Astrocyte of the spinal cord (primary cell): ENCODE results near the gene RNF34.

Experiments
- DNase-seq: peaks from one replicate; pipeline ENCODE4 v3.0.0; 2011; ENCODE audit warnings: low read depth, low spot score
- H3K4me3 ChIP-seq: 2 replicates; pipeline ENCODE4 v1.5.1; 2011; ENCODE audit warnings: low read depth, mild to moderate bottlenecking, low read length, moderate library complexity
- in situ Hi-C: cut with HindIII; loops from 2 replicates; pipeline ENCODE4 v1.10.0; 2017; ENCODE audit warnings: low sequenced_read_pairs
- TF ChIP-seq, protein P1 (sequence below): IDR thresholded peaks from 2 replicates; pipeline ENCODE4 v1.5.1; 2012; ENCODE audit warnings: low read depth, mild to moderate bottlenecking, low read length, inconsistent platforms

RNF34 gene

DNA sequence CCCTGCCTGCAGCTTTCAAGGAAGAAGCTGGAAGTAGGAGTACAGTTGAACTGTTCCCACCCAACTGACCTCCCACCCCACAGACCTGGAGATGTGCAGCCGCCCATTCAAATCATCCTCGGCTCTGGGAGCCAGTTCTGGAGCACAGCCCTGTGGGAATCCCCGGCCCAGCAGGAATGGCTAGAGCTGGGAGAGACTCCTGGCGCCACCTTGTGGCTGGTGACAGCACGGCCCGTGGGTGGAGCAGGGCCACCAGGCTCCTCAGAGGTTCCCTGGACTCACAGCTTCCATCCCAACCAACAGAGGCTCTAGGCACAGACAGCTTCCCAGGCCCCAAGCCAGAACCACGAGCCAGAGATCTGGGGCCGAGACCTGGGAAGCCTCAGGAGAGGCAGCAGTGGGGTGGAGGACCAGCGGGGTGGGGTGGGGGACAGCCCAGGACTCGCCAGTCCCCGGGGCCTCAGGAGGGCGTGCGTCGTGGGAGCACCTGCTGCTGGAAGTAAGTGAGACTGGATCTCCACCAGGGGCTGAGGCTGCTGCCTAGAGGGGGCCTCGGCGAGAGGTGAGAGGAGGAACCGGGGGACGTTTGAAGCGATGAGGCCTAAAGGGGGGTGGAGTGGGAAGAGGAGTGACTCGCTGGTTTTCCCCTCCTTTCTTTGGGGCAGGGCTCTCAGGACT, 43.4 kb downstream of the RNF34 start:
- DNase-seq = peak; percentile 62
- TF ChIP-seq, protein P1, sequence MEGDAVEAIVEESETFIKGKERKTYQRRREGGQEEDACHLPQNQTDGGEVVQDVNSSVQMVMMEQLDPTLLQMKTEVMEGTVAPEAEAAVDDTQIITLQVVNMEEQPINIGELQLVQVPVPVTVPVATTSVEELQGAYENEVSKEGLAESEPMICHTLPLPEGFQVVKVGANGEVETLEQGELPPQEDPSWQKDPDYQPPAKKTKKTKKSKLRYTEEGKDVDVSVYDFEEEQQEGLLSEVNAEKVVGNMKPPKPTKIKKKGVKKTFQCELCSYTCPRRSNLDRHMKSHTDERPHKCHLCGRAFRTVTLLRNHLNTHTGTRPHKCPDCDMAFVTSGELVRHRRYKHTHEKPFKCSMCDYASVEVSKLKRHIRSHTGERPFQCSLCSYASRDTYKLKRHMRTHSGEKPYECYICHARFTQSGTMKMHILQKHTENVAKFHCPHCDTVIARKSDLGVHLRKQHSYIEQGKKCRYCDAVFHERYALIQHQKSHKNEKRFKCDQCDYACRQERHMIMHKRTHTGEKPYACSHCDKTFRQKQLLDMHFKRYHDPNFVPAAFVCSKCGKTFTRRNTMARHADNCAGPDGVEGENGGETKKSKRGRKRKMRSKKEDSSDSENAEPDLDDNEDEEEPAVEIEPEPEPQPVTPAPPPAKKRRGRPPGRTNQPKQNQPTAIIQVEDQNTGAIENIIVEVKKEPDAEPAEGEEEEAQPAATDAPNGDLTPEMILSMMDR = peak; percentile 94
- in situ Hi-C loops = no loop called here
- H3K4me3 ChIP-seq = no peak overlapping the region

DNA sequence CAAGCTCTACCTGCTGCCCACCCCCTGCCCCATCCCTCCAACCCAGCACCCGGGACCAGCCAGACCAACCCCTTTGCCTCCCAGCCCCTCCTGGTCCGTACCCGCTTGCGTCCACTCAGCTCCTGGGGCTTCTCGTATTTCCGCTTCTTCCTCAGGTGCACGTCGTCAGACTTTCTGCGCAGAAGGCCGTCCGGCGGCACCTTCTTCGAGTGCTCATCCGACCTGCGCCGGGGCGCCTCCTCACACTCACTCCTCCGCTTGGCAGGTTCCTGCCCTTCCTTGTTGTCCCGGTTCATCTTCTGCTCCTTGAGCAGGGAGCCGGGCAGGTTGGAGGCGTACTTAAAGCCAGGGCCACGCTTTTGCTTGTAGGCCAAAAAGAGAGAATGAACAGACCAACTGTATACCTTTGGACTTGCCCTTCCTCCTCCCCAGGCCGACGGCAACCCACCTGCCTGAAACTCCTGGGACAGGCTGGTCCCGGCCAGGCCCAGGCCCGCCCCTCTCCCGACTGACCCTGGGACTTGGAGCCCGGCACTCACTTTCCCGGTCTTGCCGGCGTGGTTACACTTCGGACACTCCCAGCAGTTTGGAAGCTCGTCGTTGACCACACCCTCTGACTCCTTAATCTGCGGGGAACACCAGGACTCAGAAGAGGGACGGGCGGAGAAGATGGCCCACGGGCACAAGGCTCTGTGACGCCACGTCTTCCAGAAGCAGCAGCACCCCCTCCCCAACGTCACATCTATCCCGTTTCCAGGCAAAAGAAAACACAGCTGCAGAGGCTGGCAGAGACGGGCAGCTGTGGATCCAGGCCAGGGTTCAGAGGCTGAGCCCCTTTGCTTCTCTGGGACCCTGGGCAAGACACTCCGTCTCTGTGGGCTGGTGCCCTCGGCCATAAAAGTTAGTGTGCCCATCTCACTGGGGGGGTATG, 44.3 kb downstream of the RNF34 start:
- in situ Hi-C loops = no loop called here

DNA sequence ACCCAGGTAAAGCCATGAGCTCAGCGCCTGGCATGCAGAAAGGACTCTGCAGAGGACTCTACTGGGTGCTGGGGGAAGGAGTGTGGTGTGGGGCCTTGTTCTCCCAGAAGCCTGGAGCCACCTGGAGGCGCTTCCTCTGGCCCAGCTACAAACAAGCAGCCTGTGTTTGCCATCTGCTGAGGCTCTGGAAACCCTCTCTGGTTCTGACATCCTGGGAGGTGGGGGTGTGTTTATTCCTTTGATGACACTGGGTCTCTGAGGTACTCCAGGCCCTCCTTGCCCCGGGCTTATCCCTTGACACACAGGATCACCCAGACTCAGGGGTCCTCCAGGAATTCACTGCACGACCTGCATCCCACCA, 44.9 kb downstream of the RNF34 start:
- DNase-seq = no peak
- TF ChIP-seq, protein P1 = no peak
- H3K4me3 ChIP-seq = no peak overlapping the region
- in situ Hi-C loops = no loop called here

More for the DNA sequence above, 44.3 kb downstream of the RNF34 start:
- TF ChIP-seq, protein P1 = no peak
- no peak for DNase-seq
- no peak overlapping the region for H3K4me3 ChIP-seq

DNA sequence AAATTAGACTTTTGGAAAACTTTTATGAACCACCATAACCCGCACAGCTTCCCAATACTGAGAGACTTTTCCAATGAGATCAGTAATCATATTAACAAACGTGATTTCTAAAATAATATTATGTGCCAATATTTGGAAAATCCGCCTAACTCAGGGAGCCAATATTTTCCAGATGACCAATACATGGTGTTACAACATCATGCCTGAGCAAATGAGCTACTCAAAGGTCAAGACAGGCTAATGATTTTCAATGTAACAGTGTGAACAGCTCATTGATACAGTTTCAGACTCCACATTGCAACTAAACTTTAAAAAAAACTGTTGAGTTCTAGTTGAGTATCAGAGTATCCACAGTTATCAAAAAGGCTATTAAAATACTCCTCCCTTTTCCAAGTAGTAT, 46.8 kb downstream of the RNF34 start:
- DNase-seq = no peak
- in situ Hi-C loops = no loop called here
- TF ChIP-seq, protein P1 = no peak
- no peak overlapping the region for H3K4me3 ChIP-seq

DNA sequence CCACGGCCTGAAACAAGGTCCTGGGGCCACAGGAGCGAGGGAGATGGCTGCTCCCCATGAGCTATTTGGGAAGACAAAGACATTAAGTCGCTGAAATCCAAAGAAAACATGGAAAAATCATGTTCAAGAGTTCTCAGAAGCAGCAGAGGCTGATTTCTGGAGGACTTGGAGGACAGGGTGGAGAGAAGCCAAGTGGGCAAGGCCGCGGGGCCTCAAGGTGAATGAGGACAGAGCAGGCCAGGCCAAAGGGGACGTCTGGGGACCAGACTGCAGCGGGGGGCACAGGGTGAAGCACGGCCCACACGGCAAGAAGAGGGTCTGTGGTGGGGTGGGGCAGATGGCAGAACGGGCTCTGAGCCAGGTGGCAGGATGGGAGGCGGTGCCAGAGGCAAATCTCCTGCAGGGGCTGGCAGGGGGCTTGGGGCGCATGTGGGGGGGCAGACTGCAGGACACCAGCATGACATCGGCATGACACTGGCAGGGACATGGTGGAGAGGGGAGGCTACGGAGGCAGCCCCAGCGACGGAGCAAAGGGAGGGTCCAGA, 48.9 kb downstream of the RNF34 start:
- no peak for DNase-seq
- H3K4me3 ChIP-seq = no peak overlapping the region
- TF ChIP-seq, protein P1 = no peak
- in situ Hi-C loops = no loop called here

DNA sequence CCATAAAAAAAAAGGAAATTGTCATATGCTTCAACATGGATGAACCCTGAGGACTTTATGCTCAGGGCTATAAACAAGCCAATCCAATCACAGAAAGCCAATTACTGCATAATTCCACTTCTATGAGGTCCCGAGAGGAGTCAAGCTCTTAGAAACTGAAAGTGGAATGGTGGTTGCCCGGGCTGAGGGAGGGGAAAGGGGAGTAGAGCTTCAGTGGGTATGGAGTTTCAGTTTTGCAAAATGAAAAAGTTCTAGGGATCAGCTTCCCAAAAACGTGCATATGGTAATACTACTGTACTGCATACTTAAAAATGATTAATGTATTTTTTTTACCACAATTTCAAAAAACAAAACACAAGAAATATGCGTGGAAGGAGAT, 52.0 kb downstream of the RNF34 start:
- in situ Hi-C loops = no loop called here
- TF ChIP-seq, protein P1 = no peak
- no peak for DNase-seq
- H3K4me3 ChIP-seq = no peak overlapping the region
